GM23248 (cell line): ENCODE data around the gene ATF6. TPM values are rescaled to one million over a fixed set of nuclear protein-coding genes. Genes with fewer than 3 reads are reported as not detected.

Experiments used
- DNase-seq: peaks from one replicate; pipeline ENCODE4 v3.0.0-alpha.2; 2015
- H2AFZ ChIP-seq: fragments of 200-600 bp; sonication (generic); 2 replicates; pipeline ENCODE4 v1.6.1; 2016; ENCODE audit warnings: antibody characterized with exemption
- H3F3A ChIP-seq: fragments of 200-600 bp; sonication (generic); 2 replicates; pipeline ENCODE4 v1.6.1; 2016; ENCODE audit warnings: mild to moderate bottlenecking, antibody characterized with exemption, mixed run types; ENCODE audit not compliant: insufficient read depth
- H3K27ac ChIP-seq: fragments of 200-600 bp; sonication (generic); 2 replicates; pipeline ENCODE4 v1.5.1; 2016; ENCODE audit warnings: mild to moderate bottlenecking
- H3K27me3 ChIP-seq: fragments of 200-600 bp; sonication (generic); replicated peaks from 2 replicates; pipeline ENCODE4 v1.6.1; 2016; ENCODE audit warnings: mild to moderate bottlenecking; ENCODE audit not compliant: insufficient read depth
- H3K36me3 ChIP-seq: fragments of 200-600 bp; sonication (generic); 2 replicates; pipeline ENCODE4 v1.6.1; 2016; ENCODE audit warnings: low read depth, mild to moderate bottlenecking
- H3K4me1 ChIP-seq: fragments of 200-600 bp; sonication (generic); 2 replicates; pipeline ENCODE4 v1.6.1; 2016; ENCODE audit warnings: mild to moderate bottlenecking; ENCODE audit not compliant: insufficient read depth
- H3K4me2 ChIP-seq: fragments of 200-600 bp; sonication (generic); one replicate; pipeline ENCODE4 v1.6.1; 2016; ENCODE audit warnings: mild to moderate bottlenecking; ENCODE audit not compliant: unreplicated experiment
- H3K4me3 ChIP-seq: fragments of 200-600 bp; sonication (generic); 2 replicates; pipeline ENCODE4 v1.5.1; 2016; ENCODE audit warnings: mild to moderate bottlenecking
- H3K79me2 ChIP-seq: fragments of 200-600 bp; sonication (generic); 2 replicates; pipeline ENCODE4 v1.6.1; 2016; ENCODE audit warnings: mild to moderate bottlenecking; ENCODE audit not compliant: insufficient read depth
- H3K9ac ChIP-seq: fragments of 200-600 bp; sonication (generic); 2 replicates; pipeline ENCODE4 v1.6.1; 2016; ENCODE audit warnings: mild to moderate bottlenecking
- H3K9me2 ChIP-seq: fragments of 200-600 bp; sonication (generic); 2 replicates; pipeline ENCODE4 v1.6.1; 2016; ENCODE audit warnings: mixed run types, mild to moderate bottlenecking, moderate library complexity; ENCODE audit not compliant: insufficient read depth
- H3K9me3 ChIP-seq: fragments of 200-600 bp; sonication (generic); one replicate; pipeline ENCODE4 v1.6.1; 2017; ENCODE audit warnings: low read depth
- H4K20me1 ChIP-seq: fragments of 200-600 bp; sonication (generic); 2 replicates; pipeline ENCODE4 v1.6.0; 2016; ENCODE audit not compliant: insufficient read depth
- EZH2 ChIP-seq: fragments of 200-600 bp; sonication (generic); IDR thresholded peaks from 2 replicates; pipeline ENCODE4 v1.6.1; 2018; ENCODE audit warnings: antibody characterized with exemption, mild to moderate bottlenecking; ENCODE audit not compliant: insufficient read depth, poor library complexity, severe bottlenecking
- EZH2phosphoT487 ChIP-seq: fragments of 200-600 bp; sonication (generic); IDR thresholded peaks from 2 replicates; pipeline ENCODE4 v1.6.1; 2018; ENCODE audit warnings: antibody characterized with exemption, moderate library complexity, mild to moderate bottlenecking, low read depth; ENCODE audit not compliant: insufficient read depth
- WGBS, 2 experiments: methylation state at CpG; one replicate each; pipeline ENCODE4 v1.1.6; 2015 to 2017; ENCODE audit warnings: low lambda C conversion rate in 2 of 2, low coverage in 1 of 2; ENCODE audit errors: missing lambda C conversion rate in 2 of 2; 5-methylcytosine and 5-hydroxymethylcytosine counted together
- in situ Hi-C: fragments of 300-500 bp; cut with MboI; formaldehyde crosslinking; loops from 2 replicates; pipeline ENCODE4 v1.15.0; 2020
- polyA plus RNA-seq: library from polyadenylated mRNA; unstranded; fragments of >200 nt; fragmentation: Nextera tagmentation; extraction: Ambion mirVana; gene quantifications from 2 replicates; pipeline ENCODE4 v1.2.1, GENCODE V29; 2016
- total RNA-seq: library from RNA; depleted of rRNA; stranded (reverse); fragments of >200 nt; shearing (Covaris generic); gene quantifications from 2 replicates; pipeline ENCODE4 v1.2.3, GENCODE V29; 2014

ATF6 gene
- total and polyA plus RNA-seq, 2 experiments from 2014 or later = 14.8 to 19.8 TPM

DNA sequence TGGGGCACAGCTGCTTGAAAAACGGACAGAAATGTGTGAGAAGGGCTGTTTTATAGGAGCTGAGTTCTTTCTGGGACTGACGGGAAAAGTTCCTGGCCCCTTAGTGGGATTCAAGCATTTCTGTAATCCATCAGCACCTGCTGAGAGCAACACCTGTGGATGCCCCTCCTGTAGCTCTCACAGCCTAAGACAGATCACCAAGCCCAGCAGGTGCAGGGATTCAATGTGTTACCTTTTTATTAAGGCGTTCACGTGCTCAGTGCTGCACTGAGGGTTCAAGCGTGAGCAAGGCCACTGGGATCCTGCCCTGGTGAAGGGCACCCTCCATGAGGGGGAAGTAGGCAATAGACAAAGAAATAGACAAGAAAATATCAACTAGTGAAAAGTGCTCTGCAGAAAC is 242.7 kb downstream of the ATF6 start:
- Histone ChIP-seq H3F3A (no peaks in the 10 kb centered on the region; the same call in 1 of the 2 replicates), H2AFZ (no peak overlapping the region), H3K4me3 (no peak overlapping the region), H4K20me1 (no peaks in the 10 kb centered on the region), H3K4me1 (peaks cover 8% of the 10 kb centered on the region), H3K79me2 (no peaks in the 10 kb centered on the region), H3K9ac (no peak overlapping the region), H3K9me2 (no peaks in the 10 kb centered on the region), H3K4me2 (no peak overlapping the region), H3K27me3 (no peaks in the 10 kb centered on the region), H3K9me3 (no peaks in the 10 kb centered on the region), H3K27ac (no peak overlapping the region), H3K36me3 (no peaks in the 10 kb centered on the region)
- no peak for DNase-seq
- WGBS, 2 experiments = 91 to 95% methylated on average over 5 of the region's 5 CpGs
- TF ChIP-seq EZH2phosphoT487 = no peak
- TF ChIP-seq EZH2 = no peak
- in situ Hi-C loops = no loop called here

DNA sequence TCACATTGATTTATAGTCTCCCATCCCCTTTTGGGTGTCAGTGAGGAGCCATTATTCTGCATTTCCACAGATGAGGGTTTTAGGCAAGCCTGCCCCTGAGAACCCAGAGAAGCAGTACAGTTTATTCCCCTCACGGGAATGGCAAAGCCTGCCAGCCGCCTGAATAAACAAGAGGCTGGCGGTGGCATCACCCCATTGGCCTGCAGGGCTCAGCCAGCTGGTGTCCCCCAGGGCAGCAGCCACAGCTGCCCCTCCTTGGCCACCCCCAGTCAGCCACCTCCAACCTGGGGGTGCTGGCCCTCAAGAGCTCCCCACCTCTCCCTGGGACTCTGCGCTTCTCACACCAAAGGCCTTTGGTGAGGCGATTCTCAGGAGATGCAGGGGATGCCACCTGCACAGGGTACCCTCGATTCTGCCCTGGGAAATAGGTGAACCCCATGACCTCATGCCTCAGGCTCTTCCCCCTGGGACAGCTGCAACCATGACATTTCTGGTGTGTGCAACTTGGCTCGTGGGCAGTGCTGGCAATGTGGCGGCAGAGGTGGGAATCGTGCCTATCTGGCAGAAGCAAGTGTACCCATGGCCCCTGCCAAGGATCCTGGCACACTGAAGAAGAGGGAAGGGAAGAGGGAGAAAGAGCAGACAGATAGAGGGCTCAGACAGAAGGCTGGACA is 243.5 kb downstream of the ATF6 start:
- Histone ChIP-seq H3K27me3 (no peaks in the 10 kb centered on the region), H4K20me1 (no peaks in the 10 kb centered on the region), H3K9me2 (no peaks in the 10 kb centered on the region), H3K4me2 (no peak overlapping the region), H2AFZ (no peak overlapping the region), H3K4me3 (no peak overlapping the region), H3K9me3 (no peaks in the 10 kb centered on the region), H3K4me1 (no peaks in the 10 kb centered on the region), H3F3A (no peaks in the 10 kb centered on the region), H3K79me2 (no peaks in the 10 kb centered on the region), H3K36me3 (no peaks in the 10 kb centered on the region), H3K9ac (no peak overlapping the region), H3K27ac (no peak overlapping the region)
- TF ChIP-seq EZH2 (no peak), EZH2phosphoT487 (no peak)
- DNase-seq = no peak
- WGBS, 2 experiments = 66 to 74% methylated on average over 8 to 9 of the region's 9 CpGs
- in situ Hi-C loops = no loop called here

DNA sequence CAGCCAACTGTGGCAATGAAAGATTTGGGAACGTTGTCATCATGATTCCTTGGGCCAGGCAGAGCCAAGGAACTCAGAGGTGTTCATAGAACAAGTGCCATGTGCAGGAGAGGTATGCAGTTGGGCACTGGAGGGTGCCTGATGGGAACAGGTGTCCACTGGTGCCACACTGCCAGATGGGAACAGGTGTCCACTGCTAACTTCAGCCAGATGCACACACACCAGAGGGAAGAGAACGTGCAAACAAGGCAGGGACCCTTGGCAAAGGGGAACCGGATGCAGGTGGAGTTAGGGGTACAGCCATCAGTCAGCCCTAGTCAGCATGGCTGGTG is 244.0 kb downstream of the ATF6 start:
- no peak overlapping the region for H3K9ac ChIP-seq
- no peak for DNase-seq
- in situ Hi-C loops = no loop called here

DNA sequence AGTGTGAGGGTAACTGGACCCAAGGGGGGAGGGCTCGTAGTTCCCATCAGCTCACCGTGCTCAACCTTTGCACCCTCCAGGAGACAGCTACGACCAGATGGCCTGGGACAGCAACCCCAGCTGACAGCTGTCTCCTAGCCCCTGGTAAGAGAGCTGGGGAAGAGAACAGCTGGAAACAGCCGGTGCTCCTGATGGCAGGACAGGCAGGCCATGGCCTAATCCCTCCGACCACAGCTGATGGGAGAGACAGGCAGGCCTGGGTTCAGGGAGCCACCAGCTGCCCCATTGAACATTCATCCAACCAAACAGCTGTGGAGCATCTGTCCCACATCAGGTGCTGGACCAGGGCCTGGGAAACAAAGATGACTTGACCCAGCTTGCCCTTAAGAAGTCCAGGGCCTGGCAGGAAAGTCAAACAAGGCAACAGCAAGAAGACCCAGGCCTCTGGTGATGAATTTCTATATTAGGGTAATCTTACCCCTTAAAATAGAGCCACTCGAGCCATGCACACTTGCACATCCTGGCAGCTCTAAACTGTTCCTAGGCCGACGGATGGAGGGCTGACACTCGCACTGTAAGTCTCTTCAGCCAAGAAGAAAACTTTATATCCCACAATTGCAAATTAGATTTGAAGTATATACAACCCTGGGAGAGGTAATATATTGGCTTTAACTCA is 245.4 kb downstream of the ATF6 start:
- H3K4me2 ChIP-seq = no peak overlapping the region
- TF ChIP-seq EZH2 = no peak
- no peak overlapping the region for H2AFZ ChIP-seq
- H3K9me2 ChIP-seq = no peaks in the 10 kb centered on the region
- 69 to 71% methylated on average over 9 of the region's 9 CpGs for WGBS, 2 experiments
- H4K20me1 ChIP-seq = no peaks in the 10 kb centered on the region
- H3K4me3 ChIP-seq = no peak overlapping the region
- no peaks in the 10 kb centered on the region for H3K79me2 ChIP-seq
- H3K27me3 ChIP-seq = no peaks in the 10 kb centered on the region
- H3K27ac ChIP-seq = no peak overlapping the region
- H3K36me3 ChIP-seq = no peaks in the 10 kb centered on the region
- H3F3A ChIP-seq = no peaks in the 10 kb centered on the region
- in situ Hi-C loops = no loop called here
- no peaks in the 10 kb centered on the region for H3K4me1 ChIP-seq
- no peaks in the 10 kb centered on the region for H3K9me3 ChIP-seq
- H3K9ac ChIP-seq = no peak overlapping the region
- no peak for DNase-seq

More for the DNA sequence above, 244.0 kb downstream of the ATF6 start:
- Histone ChIP-seq H3K9me2 (no peaks in the 10 kb centered on the region), H3K79me2 (no peaks in the 10 kb centered on the region), H4K20me1 (no peaks in the 10 kb centered on the region), H3K4me2 (no peak overlapping the region), H3K36me3 (no peaks in the 10 kb centered on the region), H3K4me3 (no peak overlapping the region), H2AFZ (no peak overlapping the region), H3K4me1 (no peaks in the 10 kb centered on the region), H3K27ac (no peak overlapping the region), H3K27me3 (no peaks in the 10 kb centered on the region), H3F3A (no peaks in the 10 kb centered on the region), H3K9me3 (no peaks in the 10 kb centered on the region)
- whole genome bisulfite sequencing, 2 experiments = 62 to 66% methylated on average over 3 of the region's 3 CpGs
- TF ChIP-seq EZH2phosphoT487 = no peak
- no peak for TF ChIP-seq EZH2
